Ovary (tissue), 3 donors: ENCODE data around the gene TRPM3.

Experiments
- EP300 ChIP-seq: sonication (generic); formaldehyde crosslinking; IDR thresholded peaks from one replicate; pipeline ENCODE4 v1.6.1; 2017; ENCODE audit warnings: antibody characterized with exemption
- TF ChIP-seq, protein P1 (sequence below), 3 donors: fragments of 450-650 bp in 2 of 3; fragments of 200-600 bp in 1 of 3; IDR thresholded peaks; one replicate each; pipeline versions ENCODE4 v1.5.1 to v1.8.0; 2016 to 2022; ENCODE audit warnings: antibody characterized with exemption in 3 of 3, mild to moderate bottlenecking in 1 of 3
- donor health status: DM: no; HTN: no; CAD: no.

DNA sequence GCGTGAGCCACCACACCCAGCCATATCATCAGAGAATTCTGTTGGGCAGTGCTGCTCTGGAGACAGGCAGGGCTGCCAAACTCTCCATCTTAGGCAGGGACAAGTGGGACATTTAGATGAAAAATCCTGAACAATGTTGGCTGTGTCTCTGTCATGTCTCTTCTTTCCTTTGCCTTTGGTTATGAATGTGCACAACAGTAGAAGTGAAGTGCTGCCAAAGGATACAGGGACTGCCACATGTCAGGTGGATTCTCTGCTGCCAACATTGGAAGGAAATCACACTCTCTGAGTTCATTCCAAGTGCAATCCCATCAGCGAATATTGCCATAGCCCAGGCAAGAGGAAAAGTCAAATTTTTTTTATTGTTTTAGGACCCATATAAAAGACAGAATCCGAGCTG lies 348.8 kb downstream of the TRPM3 start:
- TF ChIP-seq, protein P1, sequence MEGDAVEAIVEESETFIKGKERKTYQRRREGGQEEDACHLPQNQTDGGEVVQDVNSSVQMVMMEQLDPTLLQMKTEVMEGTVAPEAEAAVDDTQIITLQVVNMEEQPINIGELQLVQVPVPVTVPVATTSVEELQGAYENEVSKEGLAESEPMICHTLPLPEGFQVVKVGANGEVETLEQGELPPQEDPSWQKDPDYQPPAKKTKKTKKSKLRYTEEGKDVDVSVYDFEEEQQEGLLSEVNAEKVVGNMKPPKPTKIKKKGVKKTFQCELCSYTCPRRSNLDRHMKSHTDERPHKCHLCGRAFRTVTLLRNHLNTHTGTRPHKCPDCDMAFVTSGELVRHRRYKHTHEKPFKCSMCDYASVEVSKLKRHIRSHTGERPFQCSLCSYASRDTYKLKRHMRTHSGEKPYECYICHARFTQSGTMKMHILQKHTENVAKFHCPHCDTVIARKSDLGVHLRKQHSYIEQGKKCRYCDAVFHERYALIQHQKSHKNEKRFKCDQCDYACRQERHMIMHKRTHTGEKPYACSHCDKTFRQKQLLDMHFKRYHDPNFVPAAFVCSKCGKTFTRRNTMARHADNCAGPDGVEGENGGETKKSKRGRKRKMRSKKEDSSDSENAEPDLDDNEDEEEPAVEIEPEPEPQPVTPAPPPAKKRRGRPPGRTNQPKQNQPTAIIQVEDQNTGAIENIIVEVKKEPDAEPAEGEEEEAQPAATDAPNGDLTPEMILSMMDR (IDR thresholded peaks at IDR 0.05) = no peak
- TF ChIP-seq EP300 = no peak
